ELR (cell line): ENCODE measurements around the gene HMGCL.
A peak's percentile ranks its signal among the peaks of the same experiment; 100 is the strongest.
"Not testable (repeated sequence)": the region's sequence is repeated elsewhere in the genome, so short reads cannot be mapped to it uniquely, and the experiment has no call there.

Experiments
- DNase-seq: peaks from one replicate; pipeline ENCODE4 v3.0.0-alpha.2; 2015; ENCODE audit warnings: low read depth

HMGCL gene

GRCh38 chr1:23826590-23826989, 1.4 kb upstream of the HMGCL start:
- not testable (repeated sequence) for DNase-seq

- no peak for DNase-seq
Measured at GRCh38 chr1:23825762-23826522, 713 bp upstream of the HMGCL start.

- no peak for DNase-seq
Measured at GRCh38 chr1:23824711-23825075, 536 bp downstream of the HMGCL start.

GRCh38 chr1:23823767-23824166, 1.5 kb downstream of the HMGCL start:
- no peak for DNase-seq

GRCh38 chr1:23817633-23818032, 7.6 kb downstream of the HMGCL start:
- no peak for DNase-seq

GRCh38 chr1:23816906-23817305, 8.3 kb downstream of the HMGCL start:
- no peak for DNase-seq

- no peak for DNase-seq
Measured at GRCh38 chr1:23816361-23816760, 8.9 kb downstream of the HMGCL start.

GRCh38 chr1:23814016-23814415, 11.2 kb downstream of the HMGCL start:
- DNase-seq = peak; percentile 37

GRCh38 chr1:23810818-23811540, 14.2 kb downstream of the HMGCL start:
- DNase-seq = no peak

GRCh38 chr1:23809751-23810171, 15.5 kb downstream of the HMGCL start:
- peak; percentile 69 for DNase-seq

GRCh38 chr1:23807453-23807852, 17.8 kb downstream of the HMGCL start:
- no peak for DNase-seq

GRCh38 chr1:23806280-23806679, 18.9 kb downstream of the HMGCL start:
- no peak for DNase-seq

- no peak for DNase-seq
Measured at GRCh38 chr1:23805025-23805424, 20.2 kb downstream of the HMGCL start.

- no peak for DNase-seq
Measured at GRCh38 chr1:23804183-23804835, 20.9 kb downstream of the HMGCL start.

- no peak for DNase-seq
Measured at GRCh38 chr1:23803674-23804073, 21.6 kb downstream of the HMGCL start.

- DNase-seq = not testable (repeated sequence)
Measured at GRCh38 chr1:23802809-23803342, 22.4 kb downstream of the HMGCL start.

- DNase-seq = no peak
Measured at GRCh38 chr1:23801876-23802275, 23.4 kb downstream of the HMGCL start.

GRCh38 chr1:23801338-23801748, 23.9 kb downstream of the HMGCL start:
- DNase-seq = no peak

GRCh38 chr1:23800400-23801337, 24.6 kb downstream of the HMGCL start, which contains the start of gene GALE:
Gene GALE, minus strand, starts transcription at chr1:23800754. Its CDS starts 1,747 bp downstream, at chr1:23799007.
- DNase-seq = peak; percentile 94

GRCh38 chr1:23799570-23800399, 25.4 kb downstream of the HMGCL start:
- peak; percentile 93 for DNase-seq

GRCh38 chr1:23799255-23799569, 26.0 kb downstream of the HMGCL start:
- DNase-seq = no peak
